Adipocyte (in vitro differentiated cells): ENCODE results near the gene CPLANE2.

Experiments used
- DNase-seq: peaks from one replicate; pipeline ENCODE4 v3.0.0-alpha.2; 2015; ENCODE audit warnings: low read depth
- H3K27me3 ChIP-seq: replicated peaks from 2 replicates; pipeline ENCODE4 v1.7.0; 2013; ENCODE audit warnings: mild to moderate bottlenecking, low read length, moderate library complexity; ENCODE audit not compliant: control insufficient read depth, insufficient read depth
- H3K36me3 ChIP-seq: 2 replicates; pipeline ENCODE4 v1.7.0; 2013; ENCODE audit warnings: low read length, mild to moderate bottlenecking, moderate library complexity; ENCODE audit not compliant: control insufficient read depth, insufficient read depth, severe bottlenecking
- H3K4me1 ChIP-seq: 2 replicates; pipeline ENCODE4 v1.7.0; 2013; ENCODE audit warnings: mild to moderate bottlenecking, low read length, moderate library complexity; ENCODE audit not compliant: control insufficient read depth, insufficient read depth
- H3K4me3 ChIP-seq: 2 replicates; pipeline ENCODE4 v1.7.0; 2013; ENCODE audit warnings: mild to moderate bottlenecking, low read length, moderate library complexity
- H3K9ac ChIP-seq: 2 replicates; pipeline ENCODE4 v1.7.0; 2013; ENCODE audit warnings: mild to moderate bottlenecking, low read length, moderate library complexity
- H3K9me3 ChIP-seq: 2 replicates; pipeline ENCODE4 v1.7.0; 2013; ENCODE audit warnings: mild to moderate bottlenecking, low read length, moderate library complexity; ENCODE audit not compliant: control insufficient read depth

Gene CPLANE2

GRCh38 chr1:16236511-16237342 lies at the start of gene CPLANE2:
TSS of gene CPLANE2 (minus strand) at chr1:16237183. CDS start at chr1:16236742, 441 bp downstream.
- no peaks in the 10 kb centered on the region for H3K27me3 ChIP-seq
- H3K4me3 ChIP-seq: peak within 1 kb of the TSS; percentile 84
- peaks cover 18% of the 10 kb centered on the region for H3K4me1 ChIP-seq
- no peaks in the 10 kb centered on the region for H3K36me3 ChIP-seq
- H3K9me3 ChIP-seq: no peaks in the 10 kb centered on the region
- DNase-seq: peak; percentile 98
- H3K9ac ChIP-seq: peak within 1 kb of the TSS; percentile 86

DNA sequence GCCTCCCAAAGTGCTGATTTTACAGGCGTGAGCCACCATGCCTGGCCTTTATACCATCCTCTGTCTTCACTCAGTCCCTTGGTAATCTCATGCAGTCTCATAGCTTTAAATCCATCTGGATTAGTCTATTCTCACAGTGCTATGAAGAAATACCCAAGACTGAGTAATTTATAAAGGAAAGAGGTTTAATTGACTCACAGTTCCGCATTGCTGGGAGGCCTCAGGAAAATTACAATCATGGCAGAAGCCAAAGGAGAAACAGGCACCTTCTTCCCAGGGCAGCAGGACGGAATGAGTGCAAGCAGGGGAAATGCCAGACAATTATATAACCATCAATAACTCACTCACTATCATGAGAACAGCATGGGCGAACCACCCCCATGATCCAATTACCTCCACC lies 49.1 kb upstream of the CPLANE2 start:
- Histone ChIP-seq H3K9ac (no peak overlapping the region), H3K27me3 (no peaks in the 10 kb centered on the region), H3K4me1 (peaks cover 12% of the 10 kb centered on the region), H3K36me3 (peaks cover 16% of the 10 kb centered on the region), H3K9me3 (no peaks in the 10 kb centered on the region), H3K4me3 (no peak overlapping the region)
- DNase-seq: no peak

DNA sequence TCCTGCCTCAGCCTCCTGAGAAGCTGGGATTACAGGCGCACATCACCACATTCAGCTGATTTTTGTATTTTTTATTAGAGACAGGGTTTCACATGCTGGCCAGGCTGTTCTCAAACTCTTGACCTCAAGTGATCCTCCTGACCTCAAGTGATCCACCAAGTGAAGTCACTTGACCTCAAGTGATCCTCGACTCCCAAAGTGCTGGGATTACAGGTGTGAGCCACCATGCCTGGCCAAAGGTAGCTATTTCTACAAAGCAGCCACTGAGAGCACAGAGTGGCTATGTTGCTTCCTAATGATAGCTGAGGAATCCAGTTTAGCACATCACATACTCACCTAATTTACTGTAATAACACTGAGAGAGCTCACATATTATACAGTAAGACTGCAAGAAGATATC lies 44.8 kb upstream of the CPLANE2 start:
- Histone ChIP-seq H3K27me3 (no peaks in the 10 kb centered on the region), H3K4me1 (peaks cover 8% of the 10 kb centered on the region), H3K4me3 (no peak overlapping the region), H3K36me3 (peaks cover 17% of the 10 kb centered on the region), H3K9ac (no peak overlapping the region), H3K9me3 (no peaks in the 10 kb centered on the region)
- DNase-seq: no peak

GRCh38 chr1:16279186-16279585 lies 42.2 kb upstream of the CPLANE2 start:
- Histone ChIP-seq H3K9me3 (no peaks in the 10 kb centered on the region), H3K36me3 (peaks cover 11% of the 10 kb centered on the region), H3K4me1 (peaks cover 5% of the 10 kb centered on the region), H3K4me3 (no peak overlapping the region), H3K9ac (no peak overlapping the region), H3K27me3 (no peaks in the 10 kb centered on the region)
- DNase-seq: no peak

DNA sequence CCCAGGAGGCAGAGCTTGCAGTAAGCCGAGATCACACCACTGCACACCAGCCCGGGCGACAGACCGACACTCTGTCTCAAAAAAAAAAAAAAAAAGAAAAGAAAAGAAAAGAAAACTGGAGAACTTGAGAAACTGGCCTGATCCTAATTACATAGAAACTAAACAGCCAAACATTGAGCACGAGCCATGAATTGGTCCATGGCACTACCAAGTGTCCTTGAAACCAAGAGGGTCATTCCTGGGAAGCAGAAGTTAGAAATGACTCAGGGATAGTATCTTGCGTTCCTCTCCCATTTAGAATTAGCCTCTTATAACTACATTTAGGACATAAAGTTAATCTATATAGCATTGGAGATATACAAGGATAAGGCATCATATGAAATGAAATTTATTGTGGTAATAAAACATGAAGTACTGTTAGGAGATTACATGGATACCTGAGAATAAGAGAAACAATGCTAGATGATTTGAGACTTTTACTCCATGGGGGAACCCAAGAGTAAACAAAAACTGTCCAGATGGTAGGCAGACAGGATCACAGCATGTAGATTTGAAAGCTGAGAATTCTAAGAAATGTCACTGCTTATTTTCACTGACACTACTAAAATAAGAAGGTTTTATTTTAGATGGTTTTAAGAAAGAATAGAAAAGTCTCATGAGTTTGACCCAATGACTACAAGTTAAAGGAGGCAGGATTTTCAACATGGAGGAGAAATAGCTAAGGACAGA lies 39.5 kb upstream of the CPLANE2 start:
- H3K4me3 ChIP-seq: no peak overlapping the region
- peaks cover 5% of the 10 kb centered on the region for H3K4me1 ChIP-seq
- no peaks in the 10 kb centered on the region for H3K9me3 ChIP-seq
- DNase-seq: no peak
- H3K9ac ChIP-seq: no peak overlapping the region
- H3K36me3 ChIP-seq: peaks cover 7% of the 10 kb centered on the region
- H3K27me3 ChIP-seq: no peaks in the 10 kb centered on the region

- H3K36me3 ChIP-seq: peaks cover 5% of the 10 kb centered on the region
- DNase-seq: no peak
- H3K4me1 ChIP-seq: peaks cover 5% of the 10 kb centered on the region
- H3K4me3 ChIP-seq: no peak overlapping the region
- H3K9ac ChIP-seq: no peak overlapping the region
- H3K9me3 ChIP-seq: no peaks in the 10 kb centered on the region
- H3K27me3 ChIP-seq: no peaks in the 10 kb centered on the region
Measured at GRCh38 chr1:16275591-16275990, 38.6 kb upstream of the CPLANE2 start.

GRCh38 chr1:16267690-16268180 lies 30.8 kb upstream of the CPLANE2 start:
- Histone ChIP-seq H3K4me1 (peaks cover 4% of the 10 kb centered on the region), H3K27me3 (no peaks in the 10 kb centered on the region), H3K36me3 (no peaks in the 10 kb centered on the region), H3K9ac (no peak overlapping the region), H3K9me3 (no peaks in the 10 kb centered on the region), H3K4me3 (no peak overlapping the region)
- DNase-seq: peak; percentile 59

DNA sequence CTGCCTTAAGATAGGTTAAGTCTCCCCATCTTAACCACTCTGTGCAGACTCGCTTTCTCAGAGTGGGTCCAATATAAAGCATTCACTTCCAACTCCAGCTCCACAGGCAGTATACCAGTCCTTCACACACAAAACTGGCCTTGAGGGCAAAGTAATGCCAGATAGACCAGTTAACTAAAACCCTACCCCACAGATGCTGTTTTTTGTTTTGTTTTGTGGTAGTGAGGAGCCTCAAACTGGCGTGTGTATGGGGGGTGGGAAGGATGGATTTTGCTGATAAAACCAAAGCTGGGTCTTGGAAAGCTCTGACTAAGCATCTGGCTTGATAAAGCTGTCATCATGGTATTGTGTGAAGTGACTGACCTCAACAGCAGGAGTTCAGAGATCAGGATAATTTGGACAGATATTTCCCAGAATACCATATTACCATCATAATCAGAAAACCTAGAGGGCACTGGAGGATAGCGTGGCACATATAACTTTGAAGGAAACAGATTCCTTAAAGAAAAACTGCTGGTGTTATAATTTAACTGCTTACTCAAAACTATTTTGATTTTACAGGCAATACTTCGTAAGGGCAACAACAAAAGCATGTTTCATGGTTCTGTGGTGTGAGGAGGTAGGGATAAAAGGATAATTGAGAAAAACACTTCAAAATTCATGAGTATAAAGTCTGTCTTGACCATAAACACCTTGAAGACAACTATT lies 29.6 kb upstream of the CPLANE2 start:
- peaks cover 4% of the 10 kb centered on the region for H3K4me1 ChIP-seq
- no peaks in the 10 kb centered on the region for H3K36me3 ChIP-seq
- DNase-seq: no peak
- no peak overlapping the region for H3K9ac ChIP-seq
- H3K9me3 ChIP-seq: no peaks in the 10 kb centered on the region
- no peaks in the 10 kb centered on the region for H3K27me3 ChIP-seq
- H3K4me3 ChIP-seq: no peak overlapping the region

GRCh38 chr1:16262067-16262466 lies 25.1 kb upstream of the CPLANE2 start:
- Histone ChIP-seq H3K4me3 (no peak overlapping the region), H3K9ac (no peak overlapping the region), H3K27me3 (no peaks in the 10 kb centered on the region), H3K4me1 (peaks cover 12% of the 10 kb centered on the region), H3K9me3 (no peaks in the 10 kb centered on the region), H3K36me3 (no peaks in the 10 kb centered on the region)
- DNase-seq: no peak

- Histone ChIP-seq H3K9ac (no peak overlapping the region), H3K27me3 (no peaks in the 10 kb centered on the region), H3K36me3 (peaks cover 5% of the 10 kb centered on the region), H3K9me3 (no peaks in the 10 kb centered on the region), H3K4me1 (peaks cover 12% of the 10 kb centered on the region), H3K4me3 (no peak overlapping the region)
- peak; percentile 34 for DNase-seq
Measured at GRCh38 chr1:16260814-16261213, 23.8 kb upstream of the CPLANE2 start.

GRCh38 chr1:16258591-16259135 lies 21.7 kb upstream of the CPLANE2 start:
- Histone ChIP-seq H3K27me3 (no peaks in the 10 kb centered on the region), H3K9me3 (no peaks in the 10 kb centered on the region), H3K9ac (no peak overlapping the region), H3K4me1 (peaks cover 17% of the 10 kb centered on the region), H3K36me3 (peaks cover 22% of the 10 kb centered on the region), H3K4me3 (no peak overlapping the region)
- no peak for DNase-seq
